H9 (cell line): ENCODE results near the gene SAFB. TPM values are rescaled to one million over a fixed set of nuclear protein-coding genes. Genes with fewer than 3 reads are reported as not detected.

ENCODE experiments used
- DNase-seq: peaks from one replicate; pipeline ENCODE4 v3.0.0-alpha.2; 2017
- H2AFZ ChIP-seq: one replicate; pipeline ENCODE4 v1.6.1; 2013; ENCODE audit warnings: mild to moderate bottlenecking, low read length, control low read depth, moderate library complexity
- H2AK5ac ChIP-seq: 2 replicates; pipeline ENCODE4 v1.6.1; 2013; ENCODE audit warnings: low read length, control low read depth, mixed read lengths; ENCODE audit not compliant: insufficient read length
- H2BK120ac ChIP-seq: one replicate; pipeline ENCODE4 v1.6.1; 2013; ENCODE audit warnings: low read depth, mild to moderate bottlenecking, low read length, control low read depth, inconsistent platforms; ENCODE audit not compliant: poor library complexity, severe bottlenecking
- H2BK12ac ChIP-seq: 2 replicates; pipeline ENCODE4 v1.6.1; 2013; ENCODE audit warnings: low read length, control low read depth, mixed read lengths, low read depth; ENCODE audit not compliant: insufficient read length
- H2BK15ac ChIP-seq: 2 replicates; pipeline ENCODE4 v1.6.1; 2013; ENCODE audit warnings: low read depth, low read length, control low read depth
- H2BK20ac ChIP-seq: one replicate; pipeline ENCODE4 v1.6.1; 2013; ENCODE audit warnings: low read depth, mild to moderate bottlenecking, low read length, control low read depth, inconsistent platforms; ENCODE audit not compliant: poor library complexity, severe bottlenecking
- H2BK5ac ChIP-seq: 2 replicates; pipeline ENCODE4 v1.6.1; 2013; ENCODE audit warnings: low read length, control low read depth, mixed read lengths; ENCODE audit not compliant: insufficient read length
- H3K14ac ChIP-seq: 2 replicates; pipeline ENCODE4 v1.6.1; 2013; ENCODE audit warnings: low read length, control low read depth; ENCODE audit not compliant: insufficient read depth
- H3K18ac ChIP-seq: 2 replicates; pipeline ENCODE4 v1.6.1; 2013; ENCODE audit warnings: low read depth, mild to moderate bottlenecking, mixed read lengths, low read length, control low read depth; ENCODE audit not compliant: insufficient read length
- H3K23ac ChIP-seq: 2 replicates; pipeline ENCODE4 v1.6.1; 2013; ENCODE audit warnings: low read length, control low read depth, mixed read lengths, low read depth; ENCODE audit not compliant: insufficient read length
- H3K23me2 ChIP-seq: 2 replicates; pipeline ENCODE4 v1.6.1; 2013; ENCODE audit warnings: low read depth, mild to moderate bottlenecking, mixed read lengths, low read length, control low read depth; ENCODE audit not compliant: insufficient read length, poor library complexity, severe bottlenecking
- H3K27ac ChIP-seq: 2 replicates; pipeline ENCODE4 v1.5.1; 2013; ENCODE audit warnings: low read length, control low read depth, mixed read lengths, low read depth; ENCODE audit not compliant: insufficient read length
- H3K27me3 ChIP-seq: 2 replicates; pipeline ENCODE4 v1.6.1; 2013; ENCODE audit warnings: low read length, control low read depth, inconsistent platforms; ENCODE audit not compliant: insufficient read depth
- H3K4ac ChIP-seq: 2 replicates; pipeline ENCODE4 v1.6.1; 2013; ENCODE audit warnings: low read depth, mild to moderate bottlenecking, control low read depth, inconsistent platforms, low read length, moderate library complexity
- H3K4me1 ChIP-seq: 2 replicates; pipeline ENCODE4 v1.6.1; 2013; ENCODE audit warnings: low read length, control low read depth, inconsistent platforms; ENCODE audit not compliant: insufficient read depth
- H3K4me2 ChIP-seq: 2 replicates; pipeline ENCODE4 v1.6.1; 2013; ENCODE audit warnings: low read length, control low read depth, mixed read lengths; ENCODE audit not compliant: insufficient read length, insufficient read depth
- H3K56ac ChIP-seq: 2 replicates; pipeline ENCODE4 v1.6.1; 2013; ENCODE audit warnings: low read depth, mild to moderate bottlenecking, mixed read lengths, low read length, control low read depth; ENCODE audit not compliant: insufficient read length
- H3K79me1 ChIP-seq: 2 replicates; pipeline ENCODE4 v1.6.1; 2013; ENCODE audit warnings: low read depth, mild to moderate bottlenecking, moderate library complexity, low read length, control low read depth, inconsistent platforms; ENCODE audit not compliant: insufficient read depth, poor library complexity, severe bottlenecking
- H3K79me2 ChIP-seq: 2 replicates; pipeline ENCODE4 v1.6.1; 2013; ENCODE audit warnings: low read length, control low read depth, inconsistent platforms; ENCODE audit not compliant: insufficient read depth
- H3K9ac ChIP-seq: 2 replicates; pipeline ENCODE4 v1.6.1; 2013; ENCODE audit warnings: low read length, control low read depth, mixed read lengths; ENCODE audit not compliant: insufficient read length; ENCODE audit errors: extremely low read depth
- H3K9me3 ChIP-seq: one replicate; pipeline ENCODE4 v1.6.1; 2013; ENCODE audit warnings: low read depth, low read length, inconsistent platforms; ENCODE audit not compliant: control insufficient read depth
- H3T11ph ChIP-seq: one replicate; pipeline ENCODE4 v1.6.1; 2013; ENCODE audit warnings: mild to moderate bottlenecking, low read length, control low read depth, inconsistent platforms
- H4K20me1 ChIP-seq: one replicate; pipeline ENCODE4 v1.6.1; 2013; ENCODE audit not compliant: control insufficient read depth, insufficient read length, insufficient read depth
- H4K5ac ChIP-seq: 2 replicates; pipeline ENCODE4 v1.6.1; 2013; ENCODE audit warnings: low read depth, mild to moderate bottlenecking, mixed read lengths, low read length, control low read depth; ENCODE audit not compliant: insufficient read length
- H4K8ac ChIP-seq: replicated peaks from 2 replicates; pipeline ENCODE4 v1.6.1; 2013; ENCODE audit warnings: low read length, control low read depth, mixed read lengths, low read depth; ENCODE audit not compliant: insufficient read length
- H4K91ac ChIP-seq: 2 replicates; pipeline ENCODE4 v1.6.1; 2013; ENCODE audit warnings: low read depth, mild to moderate bottlenecking, moderate library complexity, mixed read lengths, low read length, control low read depth; ENCODE audit not compliant: insufficient read length
- H3K27ac Mint-ChIP-seq, 3 experiments: 2 replicates in 2 of 3; 3 replicates in 1 of 3; pipeline ENCODE4 v1.8.0; 2020 to 2021; ENCODE audit warnings: mixed read lengths in 3 of 3, mild to moderate bottlenecking in 1 of 3, moderate library complexity in 1 of 3
- H3K27me3 Mint-ChIP-seq: 2 replicates; pipeline ENCODE4 v1.8.0; 2021; ENCODE audit warnings: low read depth, mild to moderate bottlenecking, moderate library complexity, mixed read lengths
- H3K36me3 Mint-ChIP-seq, 3 experiments: 2 replicates in 2 of 3; 3 replicates in 1 of 3; pipeline ENCODE4 v1.8.0; 2020 to 2021; ENCODE audit warnings: low read depth in 3 of 3, mixed read lengths in 3 of 3; ENCODE audit not compliant: insufficient read depth in 1 of 3
- H3K4me1 Mint-ChIP-seq, 2 experiments: 2 replicates each; pipeline ENCODE4 v1.8.0; 2020; ENCODE audit warnings: mixed read lengths in 2 of 2
- H3K4me3 Mint-ChIP-seq, 2 experiments: 2 replicates in 1 of 2; 3 replicates in 1 of 2; pipeline ENCODE4 v1.8.0; 2020 to 2021; ENCODE audit warnings: mild to moderate bottlenecking in 2 of 2, mixed read lengths in 2 of 2, moderate library complexity in 1 of 2
- H3K9me3 Mint-ChIP-seq, 2 experiments: 2 replicates in 1 of 2; 3 replicates in 1 of 2; pipeline ENCODE4 v1.8.0; 2020; ENCODE audit warnings: mild to moderate bottlenecking in 2 of 2, mixed read lengths in 2 of 2, moderate library complexity in 1 of 2
- CTCF ChIP-seq: fragments of 200-600 bp; sonication (generic); conservative IDR thresholded peaks from 3 replicates; pipeline ENCODE4 v1.8.0; 2021; ENCODE audit warnings: antibody characterized with exemption, mild to moderate bottlenecking
- WGBS: extraction: QIAGEN DNeasy Blood & Tissue Kit; methylation state at CpG from one replicate; pipeline ENCODE4 v1.1.7; 2013; ENCODE audit warnings: missing lambda C conversion rate, low lambda C conversion rate, mixed read lengths; ENCODE audit not compliant: insufficient read length; ENCODE audit errors: extremely low coverage; 5-methylcytosine and 5-hydroxymethylcytosine counted together
- total RNA-seq: library from RNA; stranded (reverse); gene quantifications from 2 replicates; pipeline ENCODE4 v1.2.1, GENCODE V29; 2021

SAFB gene
- total RNA-seq, 1 experiment from 2014 or later = 110 TPM

- no CpG with 5 or more reads among the region's 2 CpGs for WGBS
- Mint-ChIP-seq H3K9me3 (no peaks in the 10 kb centered on the region), H3K27ac (peak overlapping the region in 1 of 3 experiments; percentile 77; a peak in 1 of 7 replicates), H3K36me3 (peaks cover 48 to 96% (median 85%) of the 10 kb centered on the region in 3 experiments; a peak in 6 of 7 replicates), H3K27me3 (no peaks in the 10 kb centered on the region; the same call in 1 of the 2 replicates), H3K4me3 (no peak overlapping the region), H3K4me1 (peaks cover 7 to 14% of the 10 kb centered on the region in 2 experiments)
- H3K79me2 ChIP-seq = no peaks in the 10 kb centered on the region; the same call in 1 of the 2 replicates
- H3K14ac ChIP-seq = no peak overlapping the region
- no peak overlapping the region for H3K18ac ChIP-seq
- peaks cover 4% of the 10 kb centered on the region for H4K20me1 ChIP-seq
- no peak overlapping the region for H2BK15ac ChIP-seq
- H3K56ac ChIP-seq = no peak overlapping the region
- H3K9me3 ChIP-seq = no peaks in the 10 kb centered on the region
- H3K9ac ChIP-seq = no peak overlapping the region
- H3K79me1 ChIP-seq = no peaks in the 10 kb centered on the region
- DNase-seq = no peak
- no peaks in the 10 kb centered on the region for H3K4me1 ChIP-seq
- no peak overlapping the region for H2AK5ac ChIP-seq
- no peak overlapping the region for H3K27ac ChIP-seq
- no peak overlapping the region for H2BK20ac ChIP-seq
- H2BK120ac ChIP-seq = no peak overlapping the region
- no peak overlapping the region for H3K23ac ChIP-seq
- no peak overlapping the region for H2AFZ ChIP-seq
- H4K5ac ChIP-seq = no peak overlapping the region
- H4K91ac ChIP-seq = no peak overlapping the region
- no peak overlapping the region for H3K4ac ChIP-seq
- H2BK12ac ChIP-seq = no peak overlapping the region
- no peak overlapping the region for H3K4me2 ChIP-seq
- H3K27me3 ChIP-seq = no peaks in the 10 kb centered on the region
- H3K23me2 ChIP-seq = no peaks in the 10 kb centered on the region
- no peak overlapping the region for H3T11ph ChIP-seq
- no peak for TF ChIP-seq CTCF
- no peak overlapping the region for H2BK5ac ChIP-seq
- H4K8ac ChIP-seq = no peak overlapping the region
These were observed 41.6 kb downstream of the SAFB start for GRCh38 chr19:5664515-5664914.
